Skin epidermis (tissue), 12 donors: Measurements from ENCODE around the gene EWSR1.

Source experiments
- H3K27ac ChIP-seq, 21 experiments: fragments of 200-600 bp; sonication (generic) in 11 of 21; one replicate each; pipeline ENCODE4 v1.5.0; 2020; ENCODE audit warnings: mild to moderate bottlenecking in 3 of 21, inconsistent platforms in 2 of 21, moderate library complexity in 2 of 21
- H3K4me3 ChIP-seq, 7 experiments: fragments of 200-600 bp; sonication (generic) in 2 of 7; one replicate each; pipeline ENCODE4 v1.5.0; 2020; ENCODE audit warnings: inconsistent platforms in 2 of 7, mild to moderate bottlenecking in 2 of 7, moderate library complexity in 1 of 7

EWSR1 gene

GRCh38 chr22:29312218-29313125, 44.4 kb downstream of the EWSR1 start:
- H3K4me3 ChIP-seq: no peak overlapping the region
- peak overlapping the region in 3 of 21 experiments; percentile 78 to 85 (median 81) for H3K27ac ChIP-seq

GRCh38 chr22:29313126-29313575, 45.1 kb downstream of the EWSR1 start:
- H3K4me3 ChIP-seq: no peak overlapping the region
- H3K27ac ChIP-seq: no peak overlapping the region

- Histone ChIP-seq H3K27ac (no peak overlapping the region), H3K4me3 (no peak overlapping the region)
Observed at GRCh38 chr22:29313576-29314466, 45.8 kb downstream of the EWSR1 start.

- H3K4me3 ChIP-seq: peak overlapping the region in 5 of 7 experiments; percentile 13 to 34 (median 20)
- H3K27ac ChIP-seq: no peak overlapping the region
Observed at GRCh38 chr22:29314537-29315285, 46.6 kb downstream of the EWSR1 start.

GRCh38 chr22:29315286-29316140, 47.4 kb downstream of the EWSR1 start, which contains the start of gene RASL10A:
TSS of gene RASL10A (minus strand) at chr22:29315697. CDS start at chr22:29315246, 451 bp downstream.
- no peak within 1 kb of the TSS for H3K27ac ChIP-seq
- H3K4me3 ChIP-seq: peak within 1 kb of the TSS in 5 of 7 experiments; percentile 13 to 34 (median 20)

GRCh38 chr22:29316141-29316828, 48.2 kb downstream of the EWSR1 start:
- no peak overlapping the region for H3K27ac ChIP-seq
- no peak overlapping the region for H3K4me3 ChIP-seq

GRCh38 chr22:29317827-29318454, 49.9 kb downstream of the EWSR1 start:
- Histone ChIP-seq H3K27ac (no peak overlapping the region), H3K4me3 (no peak overlapping the region)

GRCh38 chr22:29319072-29319471, 51.0 kb downstream of the EWSR1 start:
- Histone ChIP-seq H3K4me3 (no peak overlapping the region), H3K27ac (no peak overlapping the region)

GRCh38 chr22:29320546-29320945, 52.5 kb downstream of the EWSR1 start:
- Histone ChIP-seq H3K4me3 (no peak overlapping the region), H3K27ac (no peak overlapping the region)

- no peak overlapping the region for H3K27ac ChIP-seq
- no peak overlapping the region for H3K4me3 ChIP-seq
Observed at GRCh38 chr22:29323641-29324040, 55.6 kb downstream of the EWSR1 start.

GRCh38 chr22:29325356-29325755, 57.3 kb downstream of the EWSR1 start:
- Histone ChIP-seq H3K27ac (no peak overlapping the region), H3K4me3 (no peak overlapping the region)

- Histone ChIP-seq H3K27ac (peak overlapping the region in 1 of 21 experiments; percentile 26), H3K4me3 (no peak overlapping the region)
Observed at GRCh38 chr22:29325785-29326315, 57.8 kb downstream of the EWSR1 start.

- H3K4me3 ChIP-seq: no peak overlapping the region
- peak overlapping the region in 1 of 21 experiments; percentile 26 for H3K27ac ChIP-seq
Observed at GRCh38 chr22:29326481-29326880, 58.4 kb downstream of the EWSR1 start.

GRCh38 chr22:29327089-29327764, 59.2 kb downstream of the EWSR1 start:
- no peak overlapping the region for H3K4me3 ChIP-seq
- H3K27ac ChIP-seq: peak overlapping the region in 1 of 21 experiments; percentile 1

- Histone ChIP-seq H3K27ac (no peak overlapping the region), H3K4me3 (no peak overlapping the region)
Observed at GRCh38 chr22:29328055-29328454, 60.0 kb downstream of the EWSR1 start.

- Histone ChIP-seq H3K27ac (no peak overlapping the region), H3K4me3 (no peak overlapping the region)
Observed at GRCh38 chr22:29328566-29329500, 60.8 kb downstream of the EWSR1 start.
